LNCaP clone FGC (cell line): ENCODE results near the gene OOSP4B.

Source experiments
- DNase-seq: peaks from one replicate; pipeline ENCODE4 v3.0.0-alpha.2; 2011; ENCODE audit warnings: low read depth
- H3K4me3 ChIP-seq: 2 replicates; pipeline ENCODE4 v1.5.1; 2011; ENCODE audit warnings: mild to moderate bottlenecking, low read depth, low read length, control low read depth
- TF ChIP-seq, protein P1 (sequence below): IDR thresholded peaks from 2 replicates; pipeline ENCODE4 v1.5.1; 2012; ENCODE audit warnings: mild to moderate bottlenecking; ENCODE audit not compliant: control insufficient read depth, insufficient read depth; ENCODE audit errors: extremely low read depth

The OOSP4B gene

DNA sequence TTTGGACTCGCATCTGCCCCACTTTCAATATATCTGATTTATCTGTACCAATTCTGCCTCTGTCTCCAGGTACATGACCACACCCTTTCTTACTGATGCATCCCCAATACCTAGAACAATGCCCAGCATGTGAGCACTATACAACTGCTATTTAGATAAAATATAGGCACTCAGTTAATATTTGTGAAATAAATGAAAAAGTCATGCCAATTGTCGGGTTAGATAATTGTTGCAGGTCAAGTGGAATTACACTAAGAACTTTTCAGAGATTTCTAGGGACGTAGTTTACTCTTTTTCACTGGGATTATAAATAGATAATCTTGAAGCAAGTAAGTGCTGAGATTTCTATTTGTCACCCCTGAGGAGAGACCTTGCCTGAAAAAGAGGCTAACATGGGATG, 32.6 kb upstream of the OOSP4B start:
- H3K4me3 ChIP-seq = no peak overlapping the region
- DNase-seq = no peak
- TF ChIP-seq, protein P1, sequence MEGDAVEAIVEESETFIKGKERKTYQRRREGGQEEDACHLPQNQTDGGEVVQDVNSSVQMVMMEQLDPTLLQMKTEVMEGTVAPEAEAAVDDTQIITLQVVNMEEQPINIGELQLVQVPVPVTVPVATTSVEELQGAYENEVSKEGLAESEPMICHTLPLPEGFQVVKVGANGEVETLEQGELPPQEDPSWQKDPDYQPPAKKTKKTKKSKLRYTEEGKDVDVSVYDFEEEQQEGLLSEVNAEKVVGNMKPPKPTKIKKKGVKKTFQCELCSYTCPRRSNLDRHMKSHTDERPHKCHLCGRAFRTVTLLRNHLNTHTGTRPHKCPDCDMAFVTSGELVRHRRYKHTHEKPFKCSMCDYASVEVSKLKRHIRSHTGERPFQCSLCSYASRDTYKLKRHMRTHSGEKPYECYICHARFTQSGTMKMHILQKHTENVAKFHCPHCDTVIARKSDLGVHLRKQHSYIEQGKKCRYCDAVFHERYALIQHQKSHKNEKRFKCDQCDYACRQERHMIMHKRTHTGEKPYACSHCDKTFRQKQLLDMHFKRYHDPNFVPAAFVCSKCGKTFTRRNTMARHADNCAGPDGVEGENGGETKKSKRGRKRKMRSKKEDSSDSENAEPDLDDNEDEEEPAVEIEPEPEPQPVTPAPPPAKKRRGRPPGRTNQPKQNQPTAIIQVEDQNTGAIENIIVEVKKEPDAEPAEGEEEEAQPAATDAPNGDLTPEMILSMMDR = no peak

DNA sequence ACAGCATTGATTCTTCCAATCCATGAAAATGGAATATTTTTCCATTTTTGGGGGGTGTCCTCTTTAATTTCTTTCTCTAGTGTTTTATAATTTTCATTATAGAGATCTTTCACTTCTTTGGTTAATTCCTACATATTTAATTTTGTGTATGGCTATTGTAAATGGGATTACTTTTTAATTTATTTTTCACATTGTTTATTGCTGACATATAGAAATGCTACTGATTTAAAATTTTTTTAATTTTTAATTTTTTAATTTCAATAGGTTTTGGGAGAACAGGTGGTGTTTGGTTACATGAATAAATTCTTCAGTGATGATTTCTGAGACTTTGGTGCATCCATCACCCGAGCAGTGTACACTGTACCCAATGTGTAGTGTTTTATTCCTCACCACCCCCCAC, 26.6 kb upstream of the OOSP4B start:
- TF ChIP-seq, protein P1 = no peak
- H3K4me3 ChIP-seq = no peak overlapping the region
- no peak for DNase-seq

DNA sequence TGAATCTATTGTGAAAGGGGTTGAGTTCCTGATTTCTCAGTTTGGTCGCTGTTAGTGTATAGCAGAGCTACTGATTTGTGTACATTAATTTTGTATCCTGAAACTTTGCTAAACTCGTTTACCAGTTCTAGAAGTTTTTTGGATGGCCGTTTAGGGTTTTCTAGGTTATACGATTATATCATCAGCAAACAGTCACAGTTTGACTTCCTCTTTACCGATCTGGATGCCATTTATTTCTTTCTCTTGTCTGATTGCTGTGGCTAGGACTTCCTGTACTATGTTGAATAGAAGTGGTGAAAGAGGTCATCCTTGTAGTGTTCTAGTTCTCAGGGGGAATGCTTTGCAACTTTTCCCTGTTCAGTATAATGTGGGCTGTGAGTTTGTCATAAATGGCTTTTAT, 24.6 kb upstream of the OOSP4B start:
- TF ChIP-seq, protein P1 = no peak
- no peak overlapping the region for H3K4me3 ChIP-seq
- no peak for DNase-seq

DNA sequence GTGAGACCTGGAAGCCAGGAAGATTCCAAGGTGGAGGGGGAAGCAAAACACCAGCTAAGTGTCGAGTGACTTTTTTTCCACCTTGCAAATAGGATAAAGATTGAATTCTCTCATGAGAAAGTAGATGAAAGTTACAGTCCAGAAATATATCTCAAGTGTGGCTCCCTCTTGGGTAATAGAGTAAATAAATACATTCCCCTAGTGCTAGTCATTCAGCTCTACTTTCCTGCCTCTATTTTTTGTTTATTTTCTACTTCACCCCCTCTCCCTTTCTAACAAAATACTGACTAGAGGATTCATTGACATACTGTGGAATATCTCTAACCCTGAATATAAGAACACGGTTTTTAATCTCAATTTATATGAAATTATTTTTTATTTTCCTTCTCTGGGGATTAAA, 19.2 kb upstream of the OOSP4B start:
- DNase-seq = no peak
- TF ChIP-seq, protein P1 = no peak
- H3K4me3 ChIP-seq = no peak overlapping the region

DNA sequence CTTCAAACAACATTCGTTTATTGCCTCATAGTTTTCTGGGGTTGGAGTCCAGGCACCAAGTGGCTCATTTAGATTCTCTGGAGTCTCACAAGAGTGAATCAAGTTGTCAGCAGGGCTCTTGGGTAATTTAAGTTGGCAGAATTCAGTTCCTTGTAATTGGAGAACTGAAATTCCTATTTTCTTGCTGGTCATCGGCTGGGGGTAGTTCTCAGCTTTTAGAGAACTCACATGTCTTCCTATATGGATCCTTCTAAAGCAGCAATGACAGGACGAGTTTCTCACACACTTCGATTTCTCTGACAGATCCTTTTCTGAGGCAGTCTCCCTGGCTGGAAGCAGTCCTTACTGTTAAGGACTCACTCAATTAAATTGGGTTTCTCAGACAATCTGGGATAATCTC, 17.3 kb upstream of the OOSP4B start:
- TF ChIP-seq, protein P1 = no peak
- no peak for DNase-seq
- no peak overlapping the region for H3K4me3 ChIP-seq

DNA sequence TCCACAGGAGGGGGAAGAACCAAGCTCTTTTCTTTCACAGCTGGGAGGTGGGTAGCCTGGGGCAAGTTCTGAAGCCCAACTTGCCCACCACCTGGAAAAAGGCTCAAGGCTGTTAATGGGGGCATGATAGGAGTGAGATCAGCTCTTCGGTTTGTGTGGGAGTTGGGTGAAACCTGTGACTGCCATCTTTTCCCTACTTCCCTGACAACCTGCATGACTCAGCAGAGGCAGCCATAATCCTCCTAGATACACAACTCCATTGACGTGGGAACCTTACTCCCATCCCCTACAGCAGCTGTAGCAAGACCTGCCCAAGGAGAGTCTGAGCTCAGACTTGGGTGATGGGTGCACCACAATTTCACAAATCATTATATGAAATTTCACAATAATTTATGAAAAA, 13.3 kb upstream of the OOSP4B start:
- DNase-seq = no peak
- TF ChIP-seq, protein P1 = no peak
- no peak overlapping the region for H3K4me3 ChIP-seq

DNA sequence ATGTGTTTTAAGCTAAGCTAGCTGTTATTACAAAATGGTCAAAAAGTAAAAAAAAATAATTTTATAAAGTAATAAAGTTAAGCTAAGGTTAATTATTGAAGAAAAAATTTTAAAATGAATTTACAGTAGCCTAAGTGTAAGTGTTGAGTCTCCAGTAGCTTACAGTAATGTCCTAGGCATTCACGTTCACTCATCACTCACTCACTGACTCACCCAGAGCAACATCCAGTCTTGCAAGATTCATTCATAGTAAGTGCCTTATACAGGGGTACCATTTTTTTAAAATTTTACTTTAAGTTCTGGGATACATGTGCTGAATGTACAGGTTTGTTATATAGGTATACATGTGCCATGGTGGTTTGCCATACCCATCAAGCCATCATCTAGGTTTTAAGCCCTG, 11.6 kb upstream of the OOSP4B start:
- TF ChIP-seq, protein P1 = no peak
- H3K4me3 ChIP-seq = no peak overlapping the region
- DNase-seq = no peak
